ENCODE data around the gene NFYC.

Gene NFYC

GRCh38 chr1:40762144-40762923, 70.8 kb downstream of the NFYC start:
- no peak for DNase-seq

- no peak for DNase-seq
Measured at GRCh38 chr1:40763742-40764532, 72.4 kb downstream of the NFYC start.

- no peak for DNase-seq
Measured at GRCh38 chr1:40764981-40765380, 73.5 kb downstream of the NFYC start.

- DNase-seq: no peak
Measured at GRCh38 chr1:40766017-40766416, 74.5 kb downstream of the NFYC start.

GRCh38 chr1:40766560-40766959, 75.1 kb downstream of the NFYC start:
- DNase-seq: no peak

- DNase-seq: no peak
Measured at GRCh38 chr1:40768146-40768990, 76.9 kb downstream of the NFYC start.

DNA sequence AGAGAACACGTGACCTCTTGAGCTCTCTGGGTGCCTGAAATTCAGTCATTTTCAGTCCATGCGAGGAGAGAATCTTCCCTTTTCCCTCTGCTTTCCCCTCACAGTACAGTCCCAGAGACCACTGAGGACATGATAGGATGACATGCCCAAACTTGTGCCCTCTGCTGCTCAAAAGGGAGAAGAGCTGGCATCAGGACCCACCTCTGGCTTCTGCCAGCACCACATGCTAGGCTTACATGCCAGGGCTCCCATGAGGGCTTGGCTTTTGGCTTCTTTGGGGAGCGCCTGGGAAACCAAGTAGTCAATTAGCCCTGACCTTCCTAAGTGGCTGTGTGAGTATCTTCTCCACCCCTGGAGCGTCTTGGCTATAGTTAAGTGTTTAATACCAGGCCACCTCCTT, 78.3 kb downstream of the NFYC start:
- no peak for DNase-seq

- no peak for DNase-seq
Measured at GRCh38 chr1:40770296-40771070, 79.0 kb downstream of the NFYC start.

DNA sequence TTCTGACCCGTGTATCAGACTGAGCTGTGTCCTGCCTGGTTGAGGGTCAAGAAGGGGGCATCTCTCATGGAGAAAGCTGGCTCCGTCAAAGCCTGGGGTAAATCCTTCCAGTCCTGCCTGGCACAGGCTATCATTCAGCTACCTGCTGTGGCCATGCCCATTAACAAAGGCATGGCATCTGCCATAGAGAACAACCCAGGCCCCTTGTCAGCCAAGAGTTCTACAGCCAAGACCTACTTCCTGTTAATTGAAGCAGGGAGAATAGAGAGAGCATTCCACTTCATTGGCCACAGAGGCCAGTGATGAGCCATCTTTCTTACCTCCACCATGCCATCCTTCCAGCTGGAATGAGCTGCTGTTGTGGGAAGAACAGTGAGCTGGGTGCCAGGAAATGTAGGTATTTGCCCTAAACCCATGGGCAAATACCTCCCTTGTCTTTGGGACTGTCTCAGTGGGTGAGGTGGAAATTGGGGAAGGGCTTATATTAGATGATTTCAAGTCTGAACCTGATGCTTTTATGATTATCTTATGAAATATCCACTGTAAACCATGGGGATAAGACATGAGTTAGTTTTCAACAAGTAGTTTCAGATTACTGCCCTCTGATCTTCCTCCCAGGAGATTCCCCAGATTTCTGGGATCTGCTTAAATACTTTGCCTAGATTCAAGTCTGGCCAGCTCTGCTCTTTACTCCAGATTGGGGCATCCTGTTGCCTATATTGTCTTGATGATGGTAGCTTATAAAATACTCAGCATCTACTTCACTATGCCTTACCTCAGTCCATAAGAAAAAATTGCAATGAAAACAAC, 80.8 kb downstream of the NFYC start:
- DNase-seq: no peak

- no peak for DNase-seq
Measured at GRCh38 chr1:40773748-40774265, 82.3 kb downstream of the NFYC start.

GRCh38 chr1:40774266-40774998, 82.9 kb downstream of the NFYC start:
- peak; percentile 59 to 67 for DNase-seq

GRCh38 chr1:40776236-40777072, 85.0 kb downstream of the NFYC start:
- DNase-seq: no peak

DNA sequence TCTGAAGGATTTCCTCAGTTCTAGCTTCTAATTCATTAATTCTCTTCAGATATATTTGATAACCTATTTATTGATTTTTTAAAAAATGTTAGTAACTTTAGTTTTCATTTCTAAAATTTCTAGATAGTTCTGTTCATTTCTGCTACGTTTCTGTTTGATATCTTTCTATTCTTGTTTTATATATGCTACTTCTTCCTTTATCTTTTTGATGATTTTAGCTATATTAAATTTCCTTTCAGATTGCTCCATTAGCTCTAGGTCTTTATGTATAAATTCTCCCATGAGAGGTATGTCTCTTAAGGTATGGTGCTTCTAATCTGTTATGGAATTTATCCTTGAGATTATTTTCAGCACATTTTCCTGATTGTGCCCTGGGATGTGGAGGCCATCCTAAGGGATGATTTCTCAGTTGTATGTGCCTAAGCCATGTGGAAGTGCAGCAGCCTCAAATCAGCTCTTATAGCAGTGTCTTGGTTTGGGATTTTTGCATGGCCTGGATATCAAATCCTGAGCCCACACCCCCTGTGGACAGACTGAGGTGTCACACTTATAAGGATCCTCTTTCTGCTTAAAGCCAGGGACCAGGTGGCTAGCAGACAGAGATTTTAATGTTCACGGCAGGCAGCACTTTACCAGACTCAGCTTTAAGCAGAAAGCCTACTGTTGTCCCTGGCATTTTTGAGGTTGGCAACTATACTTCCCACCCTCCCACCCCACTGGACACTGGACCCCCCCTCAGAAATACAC, 85.9 kb downstream of the NFYC start:
- no peak for DNase-seq

DNA sequence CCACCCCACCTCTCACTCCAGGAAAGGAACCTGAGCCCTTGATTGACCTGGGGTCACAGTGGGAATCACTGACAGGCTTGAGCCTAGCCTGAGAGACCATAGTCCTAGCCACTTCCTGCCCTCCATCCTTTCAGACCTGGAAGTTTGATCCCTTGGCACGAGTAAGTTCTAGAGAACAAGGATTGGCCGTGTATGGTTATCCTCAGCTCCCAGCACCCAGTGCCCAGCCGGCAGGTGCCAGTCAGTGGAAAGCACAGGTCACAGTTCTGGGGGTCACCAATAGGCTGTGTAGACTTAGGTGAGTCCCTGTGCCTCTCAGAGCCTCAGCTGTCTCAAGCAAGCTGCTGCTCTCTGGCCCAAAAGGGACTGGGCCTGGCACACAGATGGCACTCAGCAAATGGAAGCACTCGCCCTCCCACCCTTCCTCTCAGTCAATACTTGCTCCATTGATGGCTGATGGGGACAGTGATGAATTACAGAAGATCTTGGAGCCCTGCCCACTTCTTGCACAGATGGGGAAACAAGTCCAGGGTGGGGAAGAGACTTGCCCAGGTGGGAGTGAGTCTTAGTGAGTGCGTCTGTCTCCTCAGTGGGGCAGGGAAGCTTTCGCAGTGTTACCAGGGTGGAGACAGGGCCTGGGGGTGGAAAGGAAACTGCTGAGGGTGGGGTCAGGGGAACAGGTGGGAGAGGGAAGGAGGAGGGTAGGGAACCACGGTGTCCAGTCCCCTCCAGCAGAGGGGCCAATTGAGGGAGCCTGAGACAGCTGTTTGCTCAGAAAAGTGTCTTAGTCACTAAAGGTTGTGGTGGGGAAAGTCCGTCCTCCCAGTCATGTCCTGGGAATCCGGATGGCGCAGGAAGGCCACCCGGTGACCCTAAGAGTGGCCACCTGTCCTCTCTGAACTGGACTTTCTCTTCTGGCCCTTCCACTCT, 89.4 kb downstream of the NFYC start:
- DNase-seq: no peak

DNA sequence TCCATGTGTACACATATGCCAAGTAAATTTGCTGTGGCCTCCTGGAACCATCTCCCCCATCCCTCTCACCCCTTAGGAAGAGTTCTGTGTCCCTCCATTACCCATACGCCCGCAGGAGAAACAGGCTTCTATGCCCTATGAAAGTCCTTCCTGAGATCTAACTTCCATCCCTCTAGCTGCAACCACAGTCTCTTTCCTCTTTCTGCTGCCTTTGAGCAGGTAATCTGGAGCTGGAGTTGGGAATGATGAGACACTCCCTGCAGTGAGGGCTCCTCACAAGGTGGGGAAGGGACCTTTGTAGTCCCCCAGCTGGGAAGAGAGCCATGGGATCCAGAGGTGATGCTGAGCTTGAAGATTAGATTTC, 90.1 kb downstream of the NFYC start:
- DNase-seq: no peak

GRCh38 chr1:40782371-40782956, 91.0 kb downstream of the NFYC start:
- DNase-seq: no peak

All from activated CD4-positive, alpha-beta T cell treated with anti-CD3 and anti-CD28 coated beads for 4 hours (primary cell).